GM20000 (cell line): ENCODE results near the gene GTF2I.
"Not testable (repeated sequence)": the region's sequence is repeated elsewhere in the genome, so short reads cannot be mapped to it uniquely, and the experiment has no call there.

Source experiments
- DNase-seq: peaks from one replicate; pipeline ENCODE4 v3.0.0; 2012; ENCODE audit warnings: low spot score
- TF ChIP-seq, protein P1 (sequence below): IDR thresholded peaks from 2 replicates; pipeline ENCODE4 v1.5.1; 2012; ENCODE audit warnings: mild to moderate bottlenecking, control low read depth; ENCODE audit errors: extremely low read depth, missing control alignments

The GTF2I gene

GRCh38 chr7:74713567-74713966 lies 56.0 kb downstream of the GTF2I start:
- TF ChIP-seq, protein P1, sequence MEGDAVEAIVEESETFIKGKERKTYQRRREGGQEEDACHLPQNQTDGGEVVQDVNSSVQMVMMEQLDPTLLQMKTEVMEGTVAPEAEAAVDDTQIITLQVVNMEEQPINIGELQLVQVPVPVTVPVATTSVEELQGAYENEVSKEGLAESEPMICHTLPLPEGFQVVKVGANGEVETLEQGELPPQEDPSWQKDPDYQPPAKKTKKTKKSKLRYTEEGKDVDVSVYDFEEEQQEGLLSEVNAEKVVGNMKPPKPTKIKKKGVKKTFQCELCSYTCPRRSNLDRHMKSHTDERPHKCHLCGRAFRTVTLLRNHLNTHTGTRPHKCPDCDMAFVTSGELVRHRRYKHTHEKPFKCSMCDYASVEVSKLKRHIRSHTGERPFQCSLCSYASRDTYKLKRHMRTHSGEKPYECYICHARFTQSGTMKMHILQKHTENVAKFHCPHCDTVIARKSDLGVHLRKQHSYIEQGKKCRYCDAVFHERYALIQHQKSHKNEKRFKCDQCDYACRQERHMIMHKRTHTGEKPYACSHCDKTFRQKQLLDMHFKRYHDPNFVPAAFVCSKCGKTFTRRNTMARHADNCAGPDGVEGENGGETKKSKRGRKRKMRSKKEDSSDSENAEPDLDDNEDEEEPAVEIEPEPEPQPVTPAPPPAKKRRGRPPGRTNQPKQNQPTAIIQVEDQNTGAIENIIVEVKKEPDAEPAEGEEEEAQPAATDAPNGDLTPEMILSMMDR, result no peak
- no peak for DNase-seq

- TF ChIP-seq, protein P1, result no peak
Observed at GRCh38 chr7:74717889-74718288, 60.4 kb downstream of the GTF2I start.

GRCh38 chr7:74718336-74718735 lies 60.8 kb downstream of the GTF2I start:
- no peak for DNase-seq
- TF ChIP-seq, protein P1, result no peak

More at GRCh38 chr7:74717889-74718288, 60.4 kb downstream of the GTF2I start:
- no peak for DNase-seq

DNA sequence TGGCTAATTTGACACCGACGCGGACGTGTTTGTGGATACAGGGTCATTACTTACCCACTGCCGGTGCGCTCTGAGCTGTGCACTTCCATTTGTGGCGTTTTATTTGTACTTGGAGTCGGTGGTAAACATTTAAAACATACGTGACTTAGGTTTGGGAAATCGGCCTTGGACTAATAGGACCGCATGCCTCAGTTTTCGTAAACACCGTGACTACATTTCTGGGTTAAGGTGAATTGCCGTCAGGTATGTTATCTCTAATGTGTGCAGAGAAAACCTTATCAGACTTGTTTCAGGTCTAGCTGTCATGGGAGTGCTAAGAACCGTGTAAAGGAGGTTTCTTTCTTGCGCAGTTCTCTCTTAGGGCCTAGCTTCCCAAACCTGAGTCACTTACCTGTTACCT lies 64.6 kb downstream of the GTF2I start:
- no peak for DNase-seq
- TF ChIP-seq, protein P1, result no peak

DNA sequence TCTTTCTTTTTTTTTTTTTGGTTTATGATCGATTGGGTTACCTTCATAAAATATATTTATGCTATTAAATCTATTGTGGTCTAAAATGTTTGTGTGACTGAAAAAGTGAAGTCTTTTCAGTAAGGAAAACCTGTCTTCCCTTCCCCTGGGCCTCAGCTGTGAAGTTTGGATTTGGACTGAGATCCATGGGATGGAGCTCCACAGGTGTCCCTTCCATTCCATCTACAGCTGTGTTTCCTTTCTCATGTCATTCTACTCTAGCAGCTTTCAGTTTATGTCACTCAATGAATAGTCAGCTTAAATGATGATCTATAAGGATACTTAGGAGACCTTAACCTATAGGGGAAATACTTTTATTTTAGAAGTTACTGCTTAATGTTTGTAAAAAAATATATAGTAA lies 68.3 kb downstream of the GTF2I start:
- TF ChIP-seq, protein P1, result no peak
- no peak for DNase-seq

DNA sequence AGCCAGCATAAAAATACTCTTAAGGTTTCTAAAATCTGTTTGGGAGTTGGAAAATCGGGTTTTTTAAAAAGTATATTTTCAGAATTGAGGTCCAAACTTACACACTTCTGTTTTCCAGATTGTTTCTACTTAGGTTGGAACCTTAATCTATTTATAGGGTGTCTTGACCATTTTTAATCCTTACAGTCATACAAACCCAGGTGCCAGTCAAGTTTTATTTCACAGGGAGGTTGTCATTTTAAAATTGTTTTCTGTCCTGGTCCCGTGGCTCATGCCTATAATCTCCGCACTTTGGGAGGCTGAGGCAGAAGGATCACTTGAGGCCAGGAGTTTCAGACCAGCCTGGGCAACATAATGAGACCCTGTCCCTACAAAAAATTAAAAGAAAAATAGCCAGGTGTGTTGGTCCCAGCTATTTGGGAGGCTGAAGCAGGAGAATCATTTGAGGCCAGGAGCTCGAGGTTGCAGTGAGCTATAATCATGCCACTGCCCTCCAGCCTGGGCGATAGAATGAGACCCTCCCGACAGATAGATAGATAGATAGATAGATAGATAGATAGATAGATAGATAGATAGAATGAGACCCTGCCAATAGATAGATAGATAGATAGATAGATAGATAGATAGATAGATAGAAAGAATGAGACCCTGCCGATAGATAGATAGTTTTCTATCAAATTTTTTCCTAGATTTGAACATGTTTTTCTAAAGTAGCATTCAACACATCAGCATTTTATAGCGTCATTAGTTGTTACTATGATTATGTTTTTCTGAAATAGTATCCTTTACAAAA lies 69.0 kb downstream of the GTF2I start:
- no peak for DNase-seq
- TF ChIP-seq, protein P1, result no peak

- not testable (repeated sequence) for DNase-seq
Observed at GRCh38 chr7:74728686-74729085, 71.2 kb downstream of the GTF2I start.

DNA sequence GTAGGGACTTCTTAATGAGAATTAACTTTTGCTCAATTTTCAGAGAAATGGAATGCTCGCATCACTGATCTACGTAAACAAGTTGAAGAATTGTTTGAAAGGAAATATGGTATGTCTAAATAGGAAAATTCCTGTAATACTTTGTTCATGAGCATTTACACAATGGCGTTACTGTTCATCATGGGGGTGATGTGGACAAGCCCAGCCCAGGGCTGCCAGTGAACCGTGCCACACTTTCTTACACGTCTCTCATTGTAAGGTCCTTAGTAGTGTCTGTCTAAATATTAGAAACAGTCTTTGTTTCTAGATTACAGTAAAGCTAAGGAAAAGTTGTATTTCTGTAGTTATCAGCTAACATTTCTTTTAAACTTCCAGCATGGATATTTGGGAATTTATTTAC lies 72.7 kb downstream of the GTF2I start:
- DNase-seq, result not testable (repeated sequence)

- DNase-seq, result not testable (repeated sequence)
Observed at GRCh38 chr7:74739974-74740703, 82.6 kb downstream of the GTF2I start.

DNA sequence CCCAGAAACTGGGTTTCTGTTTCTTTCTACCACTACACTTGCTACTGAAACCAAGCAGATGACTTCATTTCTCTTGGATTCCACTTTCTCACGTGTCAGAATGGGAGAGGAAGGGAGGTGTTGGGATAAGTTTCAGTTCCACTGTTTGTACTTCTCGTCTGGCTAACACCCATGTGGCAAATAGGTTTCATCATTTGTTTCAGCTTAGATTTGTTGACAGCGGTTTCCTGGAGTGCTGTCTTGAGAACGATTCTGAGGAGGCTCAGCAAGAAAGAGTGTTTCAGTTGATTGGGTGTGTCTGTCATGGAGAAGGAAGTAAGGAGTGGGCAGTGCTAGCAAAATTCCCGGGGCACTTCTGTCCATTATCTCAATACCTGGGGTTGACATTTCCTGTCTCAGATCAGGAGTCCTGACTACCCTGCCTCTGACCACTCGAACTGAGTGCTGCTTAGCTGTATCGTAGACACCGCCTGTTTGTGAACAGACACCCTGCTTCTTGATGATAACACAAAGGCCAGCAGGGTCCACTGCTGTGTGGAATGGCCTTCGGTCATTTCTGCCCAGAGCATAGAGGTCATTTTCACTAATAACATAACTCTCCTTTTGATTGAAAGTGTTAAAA lies 86.5 kb downstream of the GTF2I start:
- not testable (repeated sequence) for DNase-seq

- DNase-seq, result not testable (repeated sequence)
Observed at GRCh38 chr7:74753921-74754482, 96.5 kb downstream of the GTF2I start.

GRCh38 chr7:74756673-74757072 lies 99.2 kb downstream of the GTF2I start:
- DNase-seq, result not testable (repeated sequence)
